Esophagus squamous epithelium (tissue), 5 donors: Measurements from ENCODE around the gene TCEAL1. TPM values are rescaled to one million over a fixed set of nuclear protein-coding genes. Genes with fewer than 3 reads are reported as not detected.
"Not testable (repeated sequence)": the region's sequence is repeated elsewhere in the genome, so short reads cannot be mapped to it uniquely, and the experiment has no call there.

Experiments
- DNase-seq: peaks from one replicate; lab custom pipeline; 2025; lab: John Stamatoyannopoulos, UW
- H3K27ac ChIP-seq, 4 donors: fragments of 200-600 bp; sonication (generic); one replicate each; pipeline ENCODE4 v1.5.1; 2016 to 2019; ENCODE audit warnings: mild to moderate bottlenecking in 1 of 4
- H3K27me3 ChIP-seq, 4 donors: fragments of 200-600 bp; sonication (generic); 1 replicate in 3 of 4; 2 replicates in 1 of 4; pipeline versions ENCODE4 v1.5.1 to v1.6.0; 2017 to 2021; ENCODE audit warnings: antibody characterized with exemption in 1 of 4
- H3K36me3 ChIP-seq, 3 donors: fragments of 200-600 bp; sonication (generic); one replicate each; pipeline ENCODE4 v1.5.1; 2016 to 2019
- H3K4me1 ChIP-seq, 3 donors: fragments of 200-600 bp; sonication (generic); one replicate each; pipeline ENCODE4 v1.5.1; 2017 to 2019
- H3K4me3 ChIP-seq, 4 donors: fragments of 200-600 bp; sonication (generic); 1 replicate in 3 of 4; 2 replicates in 1 of 4; pipeline ENCODE4 v1.5.1; 2016 to 2019; ENCODE audit warnings: mild to moderate bottlenecking in 2 of 4, moderate library complexity in 1 of 4
- H3K9me3 ChIP-seq, 3 donors: fragments of 200-600 bp; sonication (generic); one replicate each; pipeline ENCODE4 v1.5.1; 2016 to 2019
- POLR2A ChIP-seq, 4 donors: fragments of 450-650 bp; IDR thresholded peaks; one replicate each; pipeline ENCODE4 v1.6.1; 2017; ENCODE audit warnings: antibody characterized with exemption in 4 of 4, mild to moderate bottlenecking in 4 of 4, moderate library complexity in 3 of 4
- WGBS, 2 donors: methylation state at CpG; one replicate each; pipeline ENCODE4 v1.1.5; 2018; 5-methylcytosine and 5-hydroxymethylcytosine counted together
- intact Hi-C: fragments of 100-400 bp; cut with DNase I; formaldehyde crosslinking; loops from one replicate; pipeline ENCODE4 v1.15.0; 2022
- total RNA-seq, 4 donors: library from RNA; depleted of rRNA; stranded (reverse); fragments of >200 nt; gene quantifications; one replicate each; pipeline ENCODE4 v1.1.0, GENCODE V29; 2016
- TF ChIP-seq, protein P1 (sequence below), 6 experiments: fragments of 450-650 bp in 4 of 6; fragments of 200-600 bp in 2 of 6; sonication (generic) in 2 of 6; IDR thresholded peaks; one replicate each; pipeline ENCODE4 v1.5.1; 2016 to 2019; ENCODE audit warnings: antibody characterized with exemption in 6 of 6, mild to moderate bottlenecking in 4 of 6, moderate library complexity in 4 of 6
- donor health status: DM: yes; HTN: yes; CAD: no.

TCEAL1 gene
- total RNA-seq, 4 donors from 2014 or later = 10.9 to 89.6 (median 25.7) TPM

DNA sequence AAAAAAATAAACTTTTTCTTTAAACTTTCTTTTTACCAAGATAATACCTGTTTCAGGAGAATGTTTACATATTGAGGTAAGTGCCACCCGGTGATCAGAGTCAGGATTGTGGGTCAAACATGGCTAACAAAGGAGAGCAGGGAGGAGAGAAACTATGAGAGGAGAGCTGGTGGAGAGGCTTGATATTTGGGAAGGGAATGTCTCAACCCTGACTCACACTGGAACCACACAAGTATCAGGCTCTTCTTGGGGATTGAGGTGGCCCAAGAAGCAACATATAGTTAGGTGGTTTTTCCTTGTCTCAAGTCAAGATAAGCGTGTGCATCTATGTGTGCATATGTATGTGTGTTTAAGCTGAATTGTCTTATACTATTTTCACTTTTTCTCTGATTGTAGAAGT, 6.7 kb downstream of the TCEAL1 start:
- TF ChIP-seq POLR2A (IDR thresholded peaks at IDR 0.05) = no peak
- TF ChIP-seq, protein P1, sequence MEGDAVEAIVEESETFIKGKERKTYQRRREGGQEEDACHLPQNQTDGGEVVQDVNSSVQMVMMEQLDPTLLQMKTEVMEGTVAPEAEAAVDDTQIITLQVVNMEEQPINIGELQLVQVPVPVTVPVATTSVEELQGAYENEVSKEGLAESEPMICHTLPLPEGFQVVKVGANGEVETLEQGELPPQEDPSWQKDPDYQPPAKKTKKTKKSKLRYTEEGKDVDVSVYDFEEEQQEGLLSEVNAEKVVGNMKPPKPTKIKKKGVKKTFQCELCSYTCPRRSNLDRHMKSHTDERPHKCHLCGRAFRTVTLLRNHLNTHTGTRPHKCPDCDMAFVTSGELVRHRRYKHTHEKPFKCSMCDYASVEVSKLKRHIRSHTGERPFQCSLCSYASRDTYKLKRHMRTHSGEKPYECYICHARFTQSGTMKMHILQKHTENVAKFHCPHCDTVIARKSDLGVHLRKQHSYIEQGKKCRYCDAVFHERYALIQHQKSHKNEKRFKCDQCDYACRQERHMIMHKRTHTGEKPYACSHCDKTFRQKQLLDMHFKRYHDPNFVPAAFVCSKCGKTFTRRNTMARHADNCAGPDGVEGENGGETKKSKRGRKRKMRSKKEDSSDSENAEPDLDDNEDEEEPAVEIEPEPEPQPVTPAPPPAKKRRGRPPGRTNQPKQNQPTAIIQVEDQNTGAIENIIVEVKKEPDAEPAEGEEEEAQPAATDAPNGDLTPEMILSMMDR (IDR thresholded peaks at IDR 0.05) = no peak
- Histone ChIP-seq H3K4me3 (no peak overlapping the region), H3K27ac (no peak overlapping the region), H3K36me3 (no peaks in the 10 kb centered on the region), H3K9me3 (no peaks in the 10 kb centered on the region), H3K4me1 (peaks cover 0 to 2% (median 0%) of the 10 kb centered on the region in 3 donors), H3K27me3 (no peaks in the 10 kb centered on the region)
- 55 to 74% methylated on average over 2 of the region's 2 CpGs for WGBS, 2 donors
- intact Hi-C loops = no loop called here
- no peak for DNase-seq

DNA sequence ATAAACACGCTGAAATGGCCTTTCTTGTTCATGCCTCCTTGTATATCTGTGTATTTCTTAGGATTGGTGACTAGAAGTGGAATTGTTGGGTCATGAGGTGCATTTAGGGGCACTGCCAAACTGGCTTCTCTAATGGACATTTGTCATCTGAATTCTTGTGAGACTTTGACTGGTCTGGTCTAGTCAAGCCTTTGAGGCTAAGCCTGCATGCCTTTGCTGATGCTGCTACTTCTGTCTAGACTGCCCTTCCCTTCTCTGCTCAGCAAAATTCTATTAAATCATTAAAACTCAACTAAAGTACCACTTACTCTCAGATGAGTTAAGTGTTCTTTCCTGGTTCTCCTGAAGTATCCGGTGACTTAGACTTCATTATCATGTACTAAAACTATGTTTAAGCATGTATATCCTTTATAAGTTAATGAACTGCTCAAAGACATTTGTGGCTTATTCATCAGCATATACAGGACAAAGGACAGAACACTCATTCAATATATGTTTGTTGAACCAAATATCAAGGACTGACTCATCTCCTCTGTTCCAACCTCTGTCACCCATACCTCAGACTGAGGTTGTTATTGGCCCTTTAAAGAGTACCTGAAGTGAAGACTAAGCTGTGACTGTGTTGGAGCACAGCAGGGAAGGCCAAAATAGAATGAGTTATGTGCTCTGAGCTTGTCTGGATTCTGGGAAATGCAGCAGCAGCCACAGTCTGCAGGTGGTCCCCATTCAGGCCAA, 9.0 kb downstream of the TCEAL1 start:
- Histone ChIP-seq H3K27me3 (peaks cover 0 to 11% (median 0%) of the 10 kb centered on the region in 4 donors), H3K27ac (no peak overlapping the region), H3K4me3 (no peak overlapping the region), H3K4me1 (no peaks in the 10 kb centered on the region), H3K36me3 (no peaks in the 10 kb centered on the region), H3K9me3 (no peaks in the 10 kb centered on the region)
- TF ChIP-seq, protein P1 (IDR thresholded peaks at IDR 0.05) = no peak
- no peak for TF ChIP-seq POLR2A (IDR thresholded peaks at IDR 0.05)
- DNase-seq = no peak
- intact Hi-C loops = no loop called here
- 56 to 68% methylated on average over 2 of the region's 2 CpGs for WGBS, 2 donors

DNA sequence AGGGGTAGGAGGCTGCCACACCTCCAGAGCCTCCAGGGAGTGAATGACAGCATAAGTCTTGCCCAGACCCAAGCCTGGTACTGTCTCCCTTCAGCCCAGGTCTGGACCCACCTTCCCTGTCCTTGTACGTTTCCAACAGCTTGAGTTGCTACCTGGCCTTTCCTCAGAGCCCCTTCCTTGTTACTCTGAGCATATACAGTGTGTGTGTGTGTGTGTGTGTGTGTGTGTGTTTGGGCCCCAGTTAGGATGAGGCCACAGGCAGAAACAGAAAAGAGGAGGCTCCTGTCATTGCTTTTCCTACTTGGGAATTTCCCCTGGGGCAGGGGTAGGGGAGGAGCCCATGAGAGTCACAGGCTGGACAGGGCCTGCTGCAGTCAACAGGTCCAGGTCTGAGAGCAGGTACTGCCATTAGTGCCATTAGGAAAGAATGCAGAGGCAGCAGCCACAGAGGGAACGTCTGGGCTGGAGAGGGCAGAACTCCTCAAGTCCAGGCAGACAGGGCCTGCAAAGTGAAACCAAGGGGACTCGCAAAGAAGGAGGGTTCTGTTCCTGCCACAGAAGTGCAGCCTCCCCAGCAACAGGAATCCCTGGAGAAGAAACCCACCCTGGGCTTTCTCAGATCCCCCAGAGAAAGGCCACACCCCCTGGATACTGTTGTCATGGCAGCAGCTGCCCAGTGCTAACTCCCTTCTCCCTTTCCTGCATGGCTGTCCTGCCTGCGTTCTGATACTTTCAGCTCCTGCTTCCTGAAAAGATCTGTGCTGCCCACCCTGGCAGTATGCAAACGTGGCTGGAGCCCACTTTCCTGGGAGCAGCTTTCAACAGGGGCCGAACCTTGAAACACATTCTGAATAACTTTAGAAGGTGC, 9.9 kb downstream of the TCEAL1 start:
- H3K4me3 ChIP-seq, H3K27ac ChIP-seq, H3K9me3 ChIP-seq, DNase-seq, H3K4me1 ChIP-seq, H3K36me3 ChIP-seq, intact Hi-C loops: not testable (repeated sequence)
- peaks cover 0 to 11% (median 0%) of the 10 kb centered on the region in 4 donors for H3K27me3 ChIP-seq
- 48 to 50% methylated on average over 1 to 3 of the region's 6 CpGs for WGBS, 2 donors

DNA sequence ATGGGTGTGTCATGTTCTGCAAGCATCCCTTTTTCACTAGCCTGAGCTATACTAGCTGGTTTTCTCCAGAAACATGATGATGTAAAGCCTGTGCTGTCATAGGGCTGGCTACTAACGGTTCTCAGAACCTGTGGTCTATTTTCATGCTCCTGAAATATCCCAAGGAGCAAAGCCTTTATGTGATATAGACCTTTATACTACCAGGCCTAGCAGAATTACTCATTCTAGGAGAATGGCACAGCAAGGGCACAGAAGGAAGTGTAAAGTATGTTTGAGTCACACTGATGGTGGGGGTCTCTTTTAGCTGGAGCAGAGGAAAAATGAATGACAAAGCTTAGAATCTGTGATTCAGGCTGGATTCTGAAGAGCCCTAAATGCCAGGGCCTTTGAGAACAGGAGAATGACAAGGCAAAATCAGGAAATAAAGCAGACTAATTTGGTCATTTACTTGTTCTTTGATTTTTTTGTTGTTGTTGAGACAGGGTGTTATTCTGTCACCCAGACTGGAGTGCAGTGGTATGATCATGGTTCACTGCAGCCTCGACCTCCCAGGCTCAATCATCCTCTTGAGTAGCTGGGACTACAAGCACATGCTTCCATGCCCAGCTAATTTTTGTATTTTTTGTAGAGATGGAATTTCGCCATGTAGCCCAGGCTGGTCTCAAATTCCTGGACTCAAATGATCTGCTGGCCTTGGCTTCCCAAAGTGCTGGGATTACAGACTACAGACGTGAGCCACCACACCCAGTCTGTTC, 11.8 kb downstream of the TCEAL1 start:
- no peaks in the 10 kb centered on the region for H3K4me1 ChIP-seq
- DNase-seq = no peak
- TF ChIP-seq, protein P1 (IDR thresholded peaks at IDR 0.05) = no peak
- no peak for TF ChIP-seq POLR2A (IDR thresholded peaks at IDR 0.05)
- no peak overlapping the region for H3K27ac ChIP-seq
- intact Hi-C loops = no loop called here
- H3K4me3 ChIP-seq = no peak overlapping the region
- peaks cover 0 to 11% (median 0%) of the 10 kb centered on the region in 4 donors for H3K27me3 ChIP-seq
- 68 to 82% methylated on average over 4 of the region's 4 CpGs for WGBS, 2 donors
- H3K36me3 ChIP-seq = no peaks in the 10 kb centered on the region
- no peaks in the 10 kb centered on the region for H3K9me3 ChIP-seq

DNA sequence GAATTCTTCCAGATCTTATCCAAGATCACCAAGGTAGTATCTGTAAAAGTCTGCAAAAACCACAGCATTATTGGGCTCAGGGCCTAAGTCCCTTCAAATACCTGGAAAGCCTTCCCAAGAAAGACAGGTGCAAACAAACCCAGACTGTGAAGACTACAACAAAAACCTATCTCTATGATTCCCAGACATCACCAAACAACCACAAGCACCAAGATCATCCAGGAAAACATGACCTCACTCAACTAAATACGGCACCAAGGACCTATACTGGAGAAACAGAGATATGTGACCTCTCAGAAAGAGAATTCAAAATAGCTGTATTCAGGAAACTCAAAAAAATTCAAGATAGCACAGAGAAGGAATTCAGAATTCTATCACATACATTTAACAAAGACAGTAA, 15.3 kb downstream of the TCEAL1 start:
- no peak for TF ChIP-seq POLR2A (IDR thresholded peaks at IDR 0.05)
- TF ChIP-seq, protein P1 (IDR thresholded peaks at IDR 0.05) = no peak
- Histone ChIP-seq H3K9me3 (no peaks in the 10 kb centered on the region), H3K27ac (no peak overlapping the region), H3K4me1 (no peaks in the 10 kb centered on the region), H3K27me3 (peaks cover 0 to 11% (median 0%) of the 10 kb centered on the region in 4 donors), H3K4me3 (no peak overlapping the region), H3K36me3 (no peaks in the 10 kb centered on the region)
- no peak for DNase-seq
- 56 to 100% methylated on average over 1 of the region's 1 CpG for WGBS, 2 donors
- intact Hi-C loops = no loop called here
